HG03196 (cell line): ENCODE results near the gene MAPK12.

ENCODE experiments used
- ATAC-seq: cut with Tn5 transposase; IDR thresholded peaks from one replicate; pipeline ENCODE4 v1.9.1; 2021; ENCODE audit not compliant: unreplicated experiment

The MAPK12 gene

GRCh38 chr22:50269573-50269969 is 8.1 kb upstream of the MAPK12 start:
- no peak for ATAC-seq

- ATAC-seq, result no peak
These were observed 7.2 kb upstream of the MAPK12 start for GRCh38 chr22:50268655-50269113.

GRCh38 chr22:50267591-50268390 is 6.3 kb upstream of the MAPK12 start:
- no peak for ATAC-seq

DNA sequence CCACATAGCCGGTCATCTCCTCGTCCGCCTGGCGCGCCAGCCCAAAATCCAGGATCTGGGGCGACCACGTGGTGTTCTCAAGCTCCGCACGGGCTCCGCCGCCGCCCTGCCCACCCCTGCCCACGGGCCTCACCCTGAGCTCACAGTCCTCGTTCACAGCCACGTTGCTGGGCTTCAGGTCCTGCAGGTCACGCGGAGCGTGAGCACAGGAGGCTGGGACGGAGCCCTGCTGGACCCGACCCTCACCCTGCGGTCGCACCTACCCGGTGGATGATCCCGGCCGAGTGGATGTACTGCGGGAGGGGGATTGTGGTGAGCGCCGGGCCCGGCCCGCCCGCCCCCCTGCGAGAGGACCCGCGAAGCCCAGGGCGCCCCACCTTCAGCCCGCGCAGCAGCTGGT is 5.5 kb upstream of the MAPK12 start:
- no peak for ATAC-seq

GRCh38 chr22:50264946-50265669 is 3.6 kb upstream of the MAPK12 start:
- ATAC-seq, result no peak

DNA sequence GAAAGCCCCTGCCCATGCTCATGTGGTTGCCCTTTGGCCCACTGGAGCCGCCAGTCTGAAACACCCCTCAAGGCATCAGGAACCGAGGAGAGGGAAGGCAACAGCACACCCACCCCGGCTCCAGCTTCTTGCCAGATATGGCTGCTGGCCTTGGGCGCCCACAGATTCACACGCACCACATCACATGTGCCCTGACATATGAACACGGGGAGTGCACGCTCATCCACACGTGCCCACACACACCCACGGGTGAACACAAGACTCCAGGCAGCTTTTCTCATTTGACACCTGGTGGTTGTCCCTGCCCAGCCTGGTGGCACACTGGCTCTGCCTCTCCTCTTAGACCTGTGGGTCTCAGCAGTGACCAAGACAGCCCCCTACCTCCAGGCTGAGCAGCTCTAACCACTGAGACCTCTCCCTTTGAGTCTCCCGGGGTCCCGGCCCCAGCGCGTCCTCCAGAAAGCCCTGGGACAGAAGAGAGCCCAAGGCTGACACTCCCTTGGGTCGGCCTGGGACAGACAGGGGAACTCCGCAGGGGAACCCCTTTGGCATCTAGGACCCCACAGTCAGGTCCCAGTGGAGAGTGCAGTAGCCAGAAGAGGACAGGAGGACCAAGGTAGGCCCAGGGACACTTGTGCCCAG is 2.7 kb upstream of the MAPK12 start:
- no peak for ATAC-seq

DNA sequence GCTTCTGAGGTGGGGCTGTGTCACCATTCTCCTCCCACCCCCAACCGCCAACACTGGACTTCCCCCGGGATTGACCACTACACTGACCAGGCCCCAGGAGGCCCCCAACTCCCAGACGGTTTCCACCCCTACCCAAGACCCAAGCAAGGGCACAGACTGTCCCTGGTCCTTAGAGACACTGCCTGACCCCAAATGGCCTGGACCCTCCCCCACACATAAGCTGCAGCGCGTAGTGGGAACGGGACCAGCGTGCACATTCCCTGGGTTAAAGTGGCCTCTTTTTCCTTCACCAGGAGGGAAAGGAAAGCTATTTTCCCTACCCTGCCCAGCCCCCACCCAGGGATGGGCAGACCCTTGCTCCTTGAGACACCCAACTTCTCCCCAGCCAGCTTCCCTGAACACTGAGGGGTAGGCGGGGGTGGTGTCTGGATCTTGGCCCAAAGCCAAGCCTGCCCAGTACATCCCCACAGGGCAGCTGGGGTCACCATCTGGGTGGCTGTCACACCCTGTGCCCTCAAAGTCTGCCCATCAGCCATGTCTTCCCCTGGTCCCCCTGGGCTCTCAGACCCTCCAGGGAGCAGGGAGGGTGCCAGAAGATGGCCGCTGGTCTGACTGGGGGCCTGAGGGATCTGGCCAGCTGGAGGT is 1.6 kb upstream of the MAPK12 start:
- no peak for ATAC-seq

DNA sequence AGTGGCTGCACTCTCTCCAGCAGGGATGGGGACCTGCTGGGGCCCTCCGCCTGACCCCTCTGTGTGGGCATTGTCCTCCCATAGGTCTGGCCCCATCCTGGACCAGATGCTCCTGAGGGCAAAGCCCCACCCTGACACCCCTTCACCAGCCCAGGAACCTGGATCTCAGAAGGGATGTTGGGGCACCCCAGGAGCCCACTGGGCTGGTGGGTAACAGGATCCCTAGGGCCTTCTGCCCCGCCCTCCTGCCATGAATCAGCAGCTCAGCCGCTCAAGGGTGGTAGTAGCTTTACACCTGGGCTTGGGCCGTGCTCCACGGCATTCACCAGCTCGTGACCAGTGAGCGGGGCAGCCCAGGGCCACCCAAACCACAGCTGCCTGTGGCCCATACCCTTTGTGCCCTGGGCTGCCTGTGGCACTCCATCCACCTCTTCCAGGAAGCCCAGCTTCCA is 1.0 kb upstream of the MAPK12 start:
- no peak for ATAC-seq

DNA sequence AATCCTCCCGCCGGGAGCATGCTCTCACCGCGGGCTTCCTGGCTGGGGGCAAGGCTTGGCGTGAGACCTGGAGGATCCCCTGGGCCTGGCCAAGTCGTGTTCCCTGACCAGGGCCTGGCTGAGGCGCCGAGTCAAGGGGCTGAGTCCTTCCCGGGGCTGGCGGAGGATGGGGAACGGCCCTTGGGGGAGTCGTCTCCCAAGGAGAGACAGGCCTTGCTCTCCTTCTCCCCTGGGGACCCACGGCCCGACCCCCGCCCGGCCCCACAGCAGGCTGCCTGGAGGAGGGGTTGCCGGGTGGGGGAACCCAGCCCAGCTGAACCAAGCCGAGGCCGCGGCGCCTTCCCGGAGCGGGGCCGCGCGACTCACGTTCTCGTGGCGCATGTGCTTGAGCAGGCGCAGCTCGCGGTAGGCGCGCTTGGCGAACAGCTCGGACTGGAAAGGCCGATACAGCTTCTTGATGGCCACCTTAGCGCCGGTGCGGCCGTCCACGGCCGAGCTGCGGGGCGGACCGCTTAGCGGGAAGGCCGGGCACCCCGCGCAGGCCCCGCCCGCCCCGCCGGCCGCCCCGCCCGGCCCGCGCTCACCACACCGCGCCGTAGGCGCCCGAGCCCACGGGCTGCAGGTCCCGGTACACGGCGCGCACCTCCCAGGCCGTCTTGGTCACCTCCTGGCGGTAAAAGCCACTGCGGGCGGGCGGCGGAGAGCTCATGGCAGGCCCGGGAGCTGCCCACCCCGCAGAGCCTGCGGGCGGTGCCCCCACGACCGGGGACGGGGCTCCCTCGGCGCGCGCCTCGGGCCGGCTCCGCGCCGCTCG is 475 bp downstream of the MAPK12 start:
- no peak for ATAC-seq

- ATAC-seq, result no peak
These were observed 1.1 kb downstream of the MAPK12 start for GRCh38 chr22:50260434-50260800.

GRCh38 chr22:50259302-50259701 is 2.2 kb downstream of the MAPK12 start:
- ATAC-seq, result no peak

- no peak for ATAC-seq
These were observed 2.9 kb downstream of the MAPK12 start for GRCh38 chr22:50258361-50259292.

- no peak for ATAC-seq
These were observed 3.8 kb downstream of the MAPK12 start for GRCh38 chr22:50257451-50258360.

- ATAC-seq, result no peak
These were observed 4.4 kb downstream of the MAPK12 start for GRCh38 chr22:50257041-50257440.

- ATAC-seq, result no peak
These were observed 5.1 kb downstream of the MAPK12 start for GRCh38 chr22:50256258-50256862.

GRCh38 chr22:50255607-50256006 is 5.9 kb downstream of the MAPK12 start:
- ATAC-seq, result no peak

DNA sequence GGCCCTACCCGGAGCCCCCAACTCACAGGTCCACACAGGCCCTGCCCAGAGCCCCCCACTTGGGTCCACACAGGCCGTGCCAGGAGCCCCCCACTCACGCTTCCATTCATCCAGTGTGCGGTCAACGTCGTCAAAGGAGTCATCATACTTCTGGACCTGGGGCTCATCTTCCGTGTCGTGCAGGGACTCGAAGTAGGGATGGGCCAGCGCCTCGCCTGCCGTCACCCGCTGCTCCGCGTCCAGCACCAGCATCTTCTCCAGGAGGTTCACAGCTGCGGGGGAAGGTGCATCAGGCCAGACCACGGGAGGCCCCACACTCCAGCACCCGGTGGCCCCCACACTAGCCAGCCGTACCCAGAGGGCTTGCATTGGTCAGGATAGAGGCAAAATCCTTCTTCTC is 6.4 kb downstream of the MAPK12 start:
- ATAC-seq, result no peak

DNA sequence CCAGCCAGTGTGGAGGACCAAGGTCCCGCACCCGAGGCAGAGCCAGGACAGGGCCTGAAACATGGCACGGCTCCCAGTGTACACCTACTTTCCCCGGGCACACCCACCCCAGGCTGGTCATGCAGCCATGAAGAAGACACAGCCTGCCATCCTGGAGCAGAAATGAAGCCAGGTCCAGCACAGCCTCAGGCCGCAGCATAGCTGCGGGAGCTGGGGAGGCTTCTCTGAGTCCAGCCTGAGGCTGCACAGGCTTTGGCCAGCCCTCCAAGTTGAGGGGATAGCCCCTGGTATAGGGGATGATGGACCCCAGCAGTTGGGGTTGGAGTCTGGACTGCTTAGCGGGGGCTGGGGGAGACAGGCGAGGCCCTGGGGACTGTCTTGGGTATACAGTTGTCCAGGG is 7.5 kb downstream of the MAPK12 start:
- no peak for ATAC-seq
